HepG2 (cell line): ENCODE data around the gene RRAGA.

Source experiments
- CTCF ChIP-seq: sonication (generic); formaldehyde crosslinking; IDR thresholded peaks from 2 replicates; pipeline ENCODE4 v1.5.0; 2020; ENCODE audit warnings: mild to moderate bottlenecking, missing genetic modification reagents, moderate library complexity
- DRAP1 ChIP-seq: IDR thresholded peaks from 2 replicates; pipeline ENCODE4 v1.6.1; 2016; ENCODE audit warnings: missing genetic modification reagents, missing compliant biosample characterization
- E2F1 ChIP-seq: sonication (generic); formaldehyde crosslinking; IDR thresholded peaks from 2 replicates; pipeline ENCODE4 v1.5.0; 2020; ENCODE audit warnings: missing genetic modification reagents
- FOXA1 ChIP-seq, 2 experiments: fragments of 450-650 bp in 1 of 2; sonication (generic) in 1 of 2; formaldehyde crosslinking in 1 of 2; IDR thresholded peaks; 2 replicates each; pipeline versions ENCODE4 v1.4.0 to v1.6.1; 2016 to 2020; ENCODE audit warnings: missing genetic modification reagents in 1 of 2
- NFRKB ChIP-seq: fragments of 450-650 bp; IDR thresholded peaks from 2 replicates; pipeline ENCODE4 v1.6.1; 2017
- POLR2A ChIP-seq, 2 experiments: IDR thresholded peaks; 2 replicates each; pipeline ENCODE4 v1.6.1; 2011; ENCODE audit warnings: low read depth in 2 of 2, low read length in 2 of 2, mild to moderate bottlenecking in 1 of 2, moderate library complexity in 1 of 2; ENCODE audit not compliant: insufficient read depth in 1 of 2
- REST ChIP-seq, 2 experiments: IDR thresholded peaks; 2 replicates each; pipeline ENCODE4 v1.6.1; 2011 to 2012; ENCODE audit warnings: low read length in 2 of 2, borderline replicate concordance in 1 of 2, low read depth in 1 of 2, mild to moderate bottlenecking in 1 of 2, moderate library complexity in 1 of 2
- TOPORS ChIP-seq: sonication (generic); formaldehyde crosslinking; IDR thresholded peaks from 2 replicates; pipeline ENCODE4 v1.8.0; 2023; ENCODE audit warnings: mild to moderate bottlenecking, missing genetic modification reagents
- ZNF143 ChIP-seq: sonication (generic); formaldehyde crosslinking; IDR thresholded peaks from 2 replicates; pipeline ENCODE4 v1.4.0; 2020; ENCODE audit warnings: missing genetic modification reagents
- ZNF232 ChIP-seq: sonication (generic); formaldehyde crosslinking; IDR thresholded peaks from 2 replicates; pipeline ENCODE4 v1.4.0; 2020; ENCODE audit warnings: missing genetic modification reagents, borderline replicate concordance
- ZNF557 ChIP-seq: sonication (generic); formaldehyde crosslinking; IDR thresholded peaks from 2 replicates; pipeline ENCODE4 v1.4.0; 2020; ENCODE audit warnings: missing genetic modification reagents
- ZNF720 ChIP-seq: sonication (generic); formaldehyde crosslinking; IDR thresholded peaks from 2 replicates; pipeline ENCODE4 v1.4.0; 2020; ENCODE audit warnings: missing genetic modification reagents

- TF ChIP-seq ZNF557 (CRISPR knock-in tag): no peak
- TF ChIP-seq E2F1 (CRISPR knock-in tag): no peak
- no peak for TF ChIP-seq POLR2A (IDR thresholded peaks at IDR 0.05; ENCODE audit: insufficient read depth in 1 of 2, low read depth in 2 of 2, low read length in 2 of 2)
- no peak for TF ChIP-seq TOPORS (CRISPR knock-in tag)
- TF ChIP-seq REST (IDR thresholded peaks at IDR 0.05; ENCODE audit: borderline replicate concordance in 1 of 2, low read depth in 1 of 2, low read length in 2 of 2): no peak
- TF ChIP-seq ZNF232 (CRISPR knock-in tag): no peak
- TF ChIP-seq CTCF (CRISPR knock-in tag): no peak
- TF ChIP-seq NFRKB: no peak
- no peak for TF ChIP-seq FOXA1 (IDR thresholded peaks at IDR 0.05)
- TF ChIP-seq FOXA1 (CRISPR knock-in tag; IDR thresholded peaks at IDR 0.05): no peak
- no peak for TF ChIP-seq DRAP1 (CRISPR knock-in tag)
- no peak for TF ChIP-seq ZNF143
- no peak for TF ChIP-seq ZNF720 (CRISPR knock-in tag)
Measured at GRCh38 chr9:19030899-19031298, 18.3 kb upstream of the RRAGA start.
